Fibroblast of skin of left quadriceps (primary cell): ENCODE data around the gene CPNE5.

ENCODE experiments used
- DNase-seq, 2 experiments: peaks; one replicate each; pipeline ENCODE4 v3.0.0-alpha.2; 2013; ENCODE audit warnings: low read depth in 2 of 2

CPNE5 gene

DNA sequence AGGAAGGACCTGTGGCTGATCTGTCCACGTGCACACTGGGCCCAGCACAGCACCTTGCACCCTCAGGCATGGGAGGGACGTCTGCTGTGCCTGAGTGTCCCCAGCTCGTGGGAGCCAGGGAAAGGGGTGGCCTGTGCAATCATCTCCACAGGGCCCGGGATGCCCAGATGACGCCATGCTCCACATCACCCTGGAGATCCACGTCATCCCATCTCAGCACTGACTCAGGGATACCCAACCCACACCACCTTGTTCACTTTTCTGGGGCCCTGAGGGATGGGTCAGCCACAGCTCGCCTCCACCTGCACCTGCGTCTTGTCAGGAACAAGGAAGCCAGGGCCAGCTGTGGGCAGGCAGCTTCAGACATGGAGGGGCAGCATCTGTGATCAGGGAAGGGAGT is 93.4 kb downstream of the CPNE5 start:
- no peak for DNase-seq

DNA sequence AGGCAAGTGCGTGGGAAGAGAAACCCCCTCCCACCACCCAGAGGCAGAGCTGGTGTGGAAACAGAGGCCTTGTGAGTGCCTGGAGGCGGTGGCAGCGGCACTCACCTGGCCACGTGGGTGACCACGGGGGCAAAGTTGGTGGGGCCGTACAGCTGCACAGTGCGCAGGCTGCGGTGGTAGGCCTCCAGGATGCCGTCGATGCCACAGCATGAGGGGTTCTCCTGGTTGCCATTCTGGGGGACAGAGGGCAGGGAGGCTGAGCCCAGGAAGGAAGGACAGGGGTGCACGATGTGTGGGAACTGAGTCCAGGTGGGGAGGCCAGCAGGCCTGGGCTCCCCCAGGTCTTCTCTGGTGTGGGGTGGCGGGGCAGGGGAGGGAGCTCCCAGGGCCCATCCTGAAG is 94.0 kb downstream of the CPNE5 start:
- DNase-seq: no peak

GRCh38 chr6:36744304-36744673 is 95.0 kb downstream of the CPNE5 start:
- DNase-seq: no peak

DNA sequence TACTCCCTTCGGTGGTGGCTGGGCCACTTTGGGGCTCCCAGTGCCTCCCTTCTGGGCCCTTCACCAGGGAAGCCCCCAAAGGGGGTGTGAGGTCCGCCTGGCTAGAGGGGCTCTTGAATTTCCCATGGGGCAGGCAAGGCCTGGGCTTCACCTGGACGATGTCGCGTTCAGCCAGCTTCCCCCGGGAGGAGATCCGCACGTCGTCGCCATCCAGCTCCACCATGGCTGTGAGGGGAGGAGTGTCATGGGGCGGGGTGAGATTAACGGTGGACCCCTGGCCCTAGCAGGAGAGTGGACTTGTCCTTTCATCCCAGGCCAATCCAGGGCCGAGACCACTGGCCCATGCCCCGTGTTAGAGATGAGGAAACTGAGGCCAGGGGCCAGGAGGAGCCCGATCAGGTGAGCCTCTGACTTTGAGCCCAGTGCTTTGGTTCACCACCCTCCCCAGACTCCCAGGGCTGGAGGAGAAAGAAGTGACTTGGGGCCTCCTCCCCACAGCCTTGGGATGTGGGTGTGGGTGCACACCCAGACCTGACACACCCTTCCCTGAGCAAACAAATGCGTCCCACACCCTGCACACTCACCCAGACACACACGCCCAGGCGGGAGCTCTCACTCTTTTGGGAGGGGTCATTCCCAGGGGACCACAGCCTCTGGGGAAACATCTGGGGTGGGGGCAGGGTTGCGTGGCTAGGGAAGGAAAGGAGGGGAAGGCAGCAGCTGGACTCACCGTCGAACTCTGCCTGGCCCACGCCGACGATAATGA is 95.5 kb downstream of the CPNE5 start:
- no peak for DNase-seq

- DNase-seq: no peak
Measured at GRCh38 chr6:36743032-36743431, 96.2 kb downstream of the CPNE5 start.

- no peak for DNase-seq
Measured at GRCh38 chr6:36742146-36742545, 97.1 kb downstream of the CPNE5 start.

DNA sequence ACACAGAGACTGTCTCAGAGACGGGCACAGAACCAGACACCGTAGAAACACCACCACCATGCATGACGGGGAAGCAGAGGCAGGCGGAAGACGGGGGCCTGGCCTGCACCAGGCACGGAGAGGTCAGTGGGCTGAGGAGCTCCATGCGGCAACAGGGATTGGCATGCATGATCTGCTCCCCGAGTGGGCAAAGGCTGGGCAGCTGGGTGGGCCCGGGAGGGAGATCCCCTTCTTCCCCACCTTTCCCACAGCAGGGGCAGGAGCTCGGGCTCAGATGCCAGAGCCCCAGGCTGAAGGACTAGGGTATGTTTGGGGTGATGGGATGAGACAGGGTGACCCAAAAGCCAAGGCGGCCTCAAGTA is 98.4 kb downstream of the CPNE5 start:
- no peak for DNase-seq

GRCh38 chr6:36739947-36740817 is 99.1 kb downstream of the CPNE5 start:
- DNase-seq: no peak

DNA sequence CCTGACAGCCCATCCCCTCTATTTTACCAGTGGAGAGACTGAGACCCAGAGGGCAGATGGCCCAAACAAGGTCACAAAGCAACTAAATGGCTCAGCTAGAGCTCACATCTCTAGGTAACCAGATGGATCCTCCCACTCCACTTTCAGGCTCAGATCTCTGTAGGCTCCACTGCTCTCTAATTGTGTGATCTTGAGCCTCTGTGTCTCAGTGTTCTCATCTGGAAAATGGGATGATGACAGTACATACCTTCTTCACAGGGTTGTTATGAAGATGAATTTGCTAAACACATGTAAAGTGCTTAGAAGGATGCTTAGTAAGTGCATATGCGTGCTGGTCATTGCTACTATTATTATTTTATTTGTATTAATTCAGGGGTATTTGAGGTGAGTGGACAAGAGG is 101.1 kb downstream of the CPNE5 start:
- no peak for DNase-seq

GRCh38 chr6:36737043-36737785 is 102.0 kb downstream of the CPNE5 start:
- DNase-seq: no peak

GRCh38 chr6:36735110-36736071 is 103.9 kb downstream of the CPNE5 start:
- DNase-seq: peak; percentile 78 to 79

DNA sequence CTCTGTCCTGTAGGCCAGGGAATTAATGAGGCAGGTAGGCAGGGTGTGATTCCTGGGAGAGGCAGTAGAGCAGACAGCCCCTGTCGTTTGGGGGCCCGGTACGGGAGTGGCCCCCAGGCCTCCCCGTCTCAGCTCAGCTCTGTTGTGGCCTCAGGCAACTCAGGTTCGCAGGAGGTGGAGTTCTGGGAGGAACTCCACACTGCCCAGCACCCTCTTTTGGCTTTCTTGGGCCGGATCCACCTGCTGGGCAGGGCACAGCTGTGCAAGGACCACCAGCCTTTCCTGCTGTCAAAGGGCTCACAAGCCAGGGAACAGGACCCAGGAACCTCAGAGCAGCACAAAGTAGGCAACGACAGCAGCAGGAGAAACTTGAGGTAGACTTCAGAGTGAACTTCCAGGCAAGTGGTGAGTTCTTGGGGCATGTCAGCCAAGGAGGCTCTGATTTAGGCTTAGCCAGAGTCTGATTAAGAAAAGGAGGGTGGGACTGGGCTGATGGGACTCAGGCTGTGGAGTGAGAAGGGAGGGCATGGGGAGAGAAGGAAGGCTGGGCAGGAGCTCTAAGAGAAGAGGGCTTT is 104.7 kb downstream of the CPNE5 start:
- DNase-seq: no peak

DNA sequence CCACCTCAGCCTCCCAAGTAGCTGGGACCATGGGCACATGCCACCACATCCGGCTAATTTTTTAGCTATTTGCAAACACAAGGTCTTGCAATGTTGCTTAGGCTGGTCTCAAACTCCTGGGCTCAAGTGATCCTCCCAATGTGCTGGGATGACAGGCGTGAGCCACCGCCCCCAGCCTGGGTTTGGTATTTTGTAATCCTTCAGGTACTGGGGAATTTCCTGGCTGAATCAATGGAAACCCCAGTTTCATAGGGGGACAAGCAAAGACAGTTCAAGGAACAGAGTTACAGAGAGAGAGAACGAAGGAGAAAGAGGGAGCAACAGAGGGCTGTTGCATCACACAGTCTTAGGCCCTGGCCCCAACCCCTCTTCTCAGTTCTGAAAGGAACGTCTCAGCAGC is 105.9 kb downstream of the CPNE5 start:
- no peak for DNase-seq

DNA sequence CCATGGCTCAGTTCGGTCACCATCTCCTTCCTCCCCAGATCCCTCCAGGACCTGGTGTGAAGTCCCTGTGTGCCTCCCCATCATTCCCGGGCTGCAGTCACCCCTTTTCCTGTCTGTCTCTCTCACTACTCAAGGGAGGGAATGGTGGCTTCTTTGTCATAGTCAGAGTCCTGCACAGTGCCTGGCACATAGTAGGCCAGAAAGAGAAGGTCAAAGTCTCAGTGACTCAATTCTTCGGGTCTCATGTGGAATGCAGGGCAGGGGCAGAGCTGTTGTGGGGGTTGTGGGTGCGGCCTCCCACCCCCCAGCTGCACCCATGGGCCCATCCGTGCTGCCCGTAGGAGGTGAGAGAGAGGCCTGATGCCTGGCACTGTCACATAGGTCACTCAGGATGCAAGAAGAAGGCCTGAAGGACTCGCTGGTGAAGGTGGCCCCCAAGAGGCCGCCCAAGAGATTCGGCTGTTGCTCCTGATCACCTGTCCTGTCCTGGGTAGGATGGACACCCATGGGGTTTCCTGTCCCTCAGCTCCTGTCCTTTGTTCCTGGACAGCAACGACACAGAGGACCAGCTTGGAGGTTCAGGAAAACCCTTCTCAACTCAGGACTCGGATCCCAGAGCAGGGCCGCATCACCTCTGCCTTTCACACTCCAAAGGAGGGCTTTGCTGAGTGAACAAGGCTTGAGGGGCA is 107.5 kb downstream of the CPNE5 start:
- DNase-seq: no peak

GRCh38 chr6:36730424-36731380 is 108.5 kb downstream of the CPNE5 start:
- no peak for DNase-seq

DNA sequence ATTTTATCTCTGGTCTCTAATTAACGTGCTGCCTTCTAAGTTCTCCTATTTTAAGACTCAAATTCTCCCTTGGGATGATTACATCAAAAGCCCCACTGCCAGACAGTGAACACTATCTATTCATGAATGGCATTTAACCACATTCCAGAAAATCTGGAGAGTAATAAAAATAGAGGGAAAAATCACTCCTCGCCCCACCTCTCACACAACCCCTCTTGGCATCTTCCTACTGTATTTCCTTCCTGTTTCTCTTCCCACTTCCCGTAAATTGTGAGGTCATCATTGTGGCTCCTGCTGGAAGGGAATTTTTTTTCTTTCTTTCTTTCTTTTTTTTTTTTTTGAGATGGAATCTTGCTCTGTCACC is 110.1 kb downstream of the CPNE5 start:
- DNase-seq: peak; percentile 14 to 27

DNA sequence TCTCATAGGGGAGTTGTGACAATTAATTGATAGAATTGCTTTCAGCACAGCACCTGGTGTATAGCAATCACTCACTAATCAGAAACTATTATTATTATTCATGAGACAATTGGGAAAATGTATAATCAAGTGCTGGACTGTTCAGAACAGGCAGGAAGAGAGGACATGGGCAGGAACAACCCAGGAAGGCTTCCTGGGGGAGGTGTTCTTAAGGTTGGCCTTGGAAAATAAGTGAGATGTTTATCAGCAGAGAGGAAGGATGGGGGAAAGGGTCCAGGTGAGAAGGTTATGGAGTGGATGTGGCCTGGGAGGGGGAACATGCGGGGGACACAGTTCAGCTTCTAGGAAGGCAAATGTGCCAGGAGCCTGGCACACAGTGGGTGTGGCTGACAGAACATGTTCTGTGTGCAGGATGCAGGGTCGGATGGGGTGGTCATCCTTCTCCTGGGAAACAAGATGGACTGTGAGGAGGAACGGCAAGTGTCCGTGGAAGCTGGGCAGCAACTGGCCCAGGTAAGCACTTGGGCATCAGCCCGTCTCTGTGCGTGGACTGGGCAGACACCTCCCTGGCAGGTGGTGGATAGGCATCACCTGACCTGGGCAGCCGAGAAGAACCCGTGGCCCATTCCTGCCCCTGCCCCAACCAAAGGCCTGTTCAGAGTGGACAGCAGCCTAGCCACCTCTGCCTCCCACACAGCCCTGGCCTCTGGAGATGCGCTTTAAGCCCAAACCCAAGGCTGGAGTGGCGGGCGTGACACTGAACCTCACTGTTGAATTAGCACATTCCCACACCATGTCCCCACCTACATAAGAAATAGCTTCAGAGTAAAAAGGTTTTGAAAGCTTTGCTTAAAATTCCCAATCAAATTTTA is 110.7 kb downstream of the CPNE5 start:
- DNase-seq: no peak

GRCh38 chr6:36727505-36728021 is 111.7 kb downstream of the CPNE5 start:
- peak in 1 of 2 experiments; percentile 9 for DNase-seq
